Measurements from ENCODE around the gene MIPEP. TPM values are rescaled to one million over a fixed set of nuclear protein-coding genes. Genes with fewer than 3 reads are reported as not detected.

The MIPEP gene
- total RNA-seq, 3 donors from 2014 or later, result 17.3 to 27.0 (median 24.6) TPM

DNA sequence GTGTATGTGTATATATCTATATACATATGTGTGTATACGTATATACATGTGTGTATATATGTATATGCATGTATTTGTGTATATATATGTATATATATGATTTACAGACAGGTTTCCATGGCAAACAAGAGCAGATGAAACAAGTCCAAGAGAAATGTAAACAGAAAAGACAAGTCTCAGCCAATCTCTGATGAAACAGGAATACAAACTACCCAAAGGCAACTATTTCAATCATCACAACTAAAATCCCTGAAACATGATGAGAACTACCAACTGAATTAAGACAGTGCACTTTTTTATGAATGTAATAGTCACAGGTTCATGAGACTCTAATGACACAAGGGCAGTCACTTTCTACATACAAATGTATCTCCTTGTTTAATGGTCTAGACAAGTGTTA is 178.8 kb downstream of the MIPEP start:
- TF ChIP-seq, protein P1, sequence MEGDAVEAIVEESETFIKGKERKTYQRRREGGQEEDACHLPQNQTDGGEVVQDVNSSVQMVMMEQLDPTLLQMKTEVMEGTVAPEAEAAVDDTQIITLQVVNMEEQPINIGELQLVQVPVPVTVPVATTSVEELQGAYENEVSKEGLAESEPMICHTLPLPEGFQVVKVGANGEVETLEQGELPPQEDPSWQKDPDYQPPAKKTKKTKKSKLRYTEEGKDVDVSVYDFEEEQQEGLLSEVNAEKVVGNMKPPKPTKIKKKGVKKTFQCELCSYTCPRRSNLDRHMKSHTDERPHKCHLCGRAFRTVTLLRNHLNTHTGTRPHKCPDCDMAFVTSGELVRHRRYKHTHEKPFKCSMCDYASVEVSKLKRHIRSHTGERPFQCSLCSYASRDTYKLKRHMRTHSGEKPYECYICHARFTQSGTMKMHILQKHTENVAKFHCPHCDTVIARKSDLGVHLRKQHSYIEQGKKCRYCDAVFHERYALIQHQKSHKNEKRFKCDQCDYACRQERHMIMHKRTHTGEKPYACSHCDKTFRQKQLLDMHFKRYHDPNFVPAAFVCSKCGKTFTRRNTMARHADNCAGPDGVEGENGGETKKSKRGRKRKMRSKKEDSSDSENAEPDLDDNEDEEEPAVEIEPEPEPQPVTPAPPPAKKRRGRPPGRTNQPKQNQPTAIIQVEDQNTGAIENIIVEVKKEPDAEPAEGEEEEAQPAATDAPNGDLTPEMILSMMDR (IDR thresholded peaks at IDR 0.05), result no peak
- Histone ChIP-seq H3K36me3 (ENCODE audit: low read depth) (no peaks in the 10 kb centered on the region), H3K4me3 (no peak overlapping the region), H3K9me3 (no peaks in the 10 kb centered on the region), H3K4me1 (ENCODE audit: low read depth) (no peaks in the 10 kb centered on the region)
- ATAC-seq (no peak), DNase-seq (no peak)
- intact Hi-C loops (cut with DNase I, micrococcal nuclease), result no loop called here

DNA sequence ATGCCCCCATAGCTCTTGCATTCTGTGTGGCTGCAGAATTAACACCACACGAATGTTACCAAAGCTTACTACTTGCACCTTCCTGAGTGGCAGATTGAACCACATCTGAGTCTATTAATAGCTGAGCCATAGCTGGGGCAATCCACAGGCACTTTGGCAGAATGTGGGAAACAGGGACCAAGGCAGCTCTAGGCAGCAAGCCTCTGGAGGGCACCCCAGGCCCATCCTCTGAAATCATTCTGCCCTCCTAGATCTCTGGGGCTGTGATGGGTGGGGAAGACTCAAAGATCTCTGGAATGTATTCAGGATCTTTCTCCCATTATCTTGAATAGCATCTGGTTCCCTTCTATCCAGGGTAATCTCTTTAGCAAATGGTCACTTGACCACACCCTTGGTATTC is 179.7 kb downstream of the MIPEP start:
- Histone ChIP-seq H3K4me1 (ENCODE audit: low read depth) (no peaks in the 10 kb centered on the region), H3K4me3 (no peak overlapping the region), H3K36me3 (ENCODE audit: low read depth) (no peaks in the 10 kb centered on the region), H3K9me3 (no peaks in the 10 kb centered on the region)
- ATAC-seq (no peak), DNase-seq (no peak)
- TF ChIP-seq, protein P1 (IDR thresholded peaks at IDR 0.05), result no peak
- intact Hi-C loops (cut with DNase I, micrococcal nuclease), result no loop called here

DNA sequence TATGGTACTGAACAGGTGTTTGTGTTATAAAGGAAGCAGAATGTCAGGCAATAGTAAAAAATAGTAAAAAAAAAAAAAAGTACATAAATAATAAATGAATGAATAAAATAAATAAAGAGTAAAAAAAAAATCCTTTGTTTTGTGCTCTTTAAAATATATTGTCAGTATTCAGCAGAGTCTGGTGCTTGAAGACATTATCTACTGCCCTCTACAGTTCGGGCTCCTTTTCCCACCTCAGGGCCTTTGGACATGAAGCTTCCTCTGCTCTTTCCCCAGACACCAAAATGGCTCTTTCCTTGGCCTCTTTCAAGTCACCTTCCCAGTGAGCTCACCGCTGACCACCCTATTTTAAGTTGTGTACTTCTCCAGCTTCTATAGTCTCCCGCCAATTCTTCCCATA is 181.5 kb downstream of the MIPEP start:
- no peak overlapping the region for H3K4me3 ChIP-seq
- H3K4me1 ChIP-seq (ENCODE audit: low read depth), result no peaks in the 10 kb centered on the region
- H3K9me3 ChIP-seq, result no peaks in the 10 kb centered on the region
- H3K36me3 ChIP-seq (ENCODE audit: low read depth), result no peaks in the 10 kb centered on the region
- TF ChIP-seq, protein P1 (IDR thresholded peaks at IDR 0.05), result no peak
- ATAC-seq (no peak), DNase-seq (no peak)
- intact Hi-C loops (cut with DNase I, micrococcal nuclease), result no loop called here

DNA sequence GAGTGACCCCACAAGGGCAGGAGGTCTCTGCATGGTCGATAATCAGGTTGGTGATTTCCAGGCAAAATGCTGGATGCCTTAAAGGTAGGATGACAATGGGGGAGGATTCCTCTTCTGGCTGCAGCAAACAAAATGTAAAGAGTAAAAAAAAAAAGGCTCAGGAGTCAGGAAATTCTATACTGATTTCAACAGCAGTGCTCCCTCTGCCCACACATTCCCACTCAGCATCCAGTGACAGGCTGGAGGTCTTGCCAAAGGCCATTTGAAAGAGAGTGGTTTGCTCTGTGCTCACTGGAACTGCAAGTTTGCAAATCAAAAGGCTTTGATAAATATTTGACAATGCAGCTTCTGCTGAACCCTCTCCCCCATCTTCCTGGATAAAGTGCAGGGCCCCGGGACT is 183.6 kb downstream of the MIPEP start:
- Histone ChIP-seq H3K9me3 (no peaks in the 10 kb centered on the region), H3K4me3 (no peak overlapping the region), H3K36me3 (ENCODE audit: low read depth) (no peaks in the 10 kb centered on the region), H3K4me1 (ENCODE audit: low read depth) (no peaks in the 10 kb centered on the region)
- DNase-seq, result no peak
- intact Hi-C loops (cut with DNase I, micrococcal nuclease), result no loop called here
- TF ChIP-seq, protein P1 (IDR thresholded peaks at IDR 0.05), result no peak
- no peak for ATAC-seq

DNA sequence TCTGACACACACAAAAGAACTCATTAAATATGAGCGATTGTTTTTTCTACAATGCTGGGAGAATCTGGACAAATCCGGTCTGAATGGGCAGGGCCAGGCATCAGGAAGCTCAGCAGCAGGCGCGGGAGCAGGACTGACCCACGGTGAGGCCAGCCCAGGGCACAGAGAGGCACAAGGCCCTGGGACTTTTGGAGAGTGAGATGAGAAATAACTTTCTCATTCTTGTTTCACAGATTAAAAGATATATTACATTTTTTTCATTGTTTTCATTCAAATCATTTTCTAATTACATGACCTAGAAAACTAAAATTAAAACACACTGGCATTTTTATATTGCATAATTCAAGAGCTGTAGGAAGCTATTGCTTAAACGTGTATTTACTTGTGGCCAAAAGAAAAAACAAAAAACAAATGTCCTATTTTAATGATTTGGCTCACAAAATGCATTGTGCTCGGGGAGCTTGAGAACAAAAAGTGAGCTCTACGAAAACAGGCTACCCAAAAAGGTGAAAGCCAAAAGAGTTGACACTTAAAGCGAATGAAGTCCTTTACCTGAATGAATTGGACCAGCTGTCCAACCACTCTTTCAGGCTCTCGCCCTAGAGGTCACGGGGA is 185.8 kb downstream of the MIPEP start:
- ATAC-seq, result no peak
- H3K4me3 ChIP-seq, result no peak overlapping the region
- intact Hi-C loops (cut with DNase I, micrococcal nuclease), result no loop called here
- H3K36me3 ChIP-seq (ENCODE audit: low read depth), result no peaks in the 10 kb centered on the region
- H3K9me3 ChIP-seq, result no peaks in the 10 kb centered on the region
- DNase-seq, result no peak
- TF ChIP-seq, protein P1 (IDR thresholded peaks at IDR 0.05), result no peak
- no peaks in the 10 kb centered on the region for H3K4me1 ChIP-seq (ENCODE audit: low read depth)

DNA sequence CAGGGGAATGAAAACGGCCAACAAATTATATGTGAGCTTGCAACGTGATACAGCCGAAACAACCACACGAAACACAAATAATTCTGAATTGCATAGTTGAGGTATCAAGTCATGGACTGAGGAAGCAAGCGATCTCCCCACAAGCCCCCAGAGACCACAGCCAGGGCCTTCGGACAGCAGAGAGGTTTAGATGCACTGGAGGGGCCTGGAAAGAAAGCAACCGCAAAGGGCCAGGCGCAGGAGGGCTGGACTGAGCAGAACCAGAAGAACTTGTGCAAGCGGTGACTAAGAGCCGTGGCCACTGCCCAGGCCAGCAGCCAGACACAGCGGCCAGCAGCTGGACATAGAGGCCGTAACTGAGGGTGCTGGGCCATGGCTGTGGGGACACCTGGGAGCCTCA is 187.6 kb downstream of the MIPEP start:
- intact Hi-C loops (cut with DNase I, micrococcal nuclease), result no loop called here
- ATAC-seq (peak; percentile 66), DNase-seq (peak; percentile 36 to 78 (median 38))
- no peak overlapping the region for H3K4me3 ChIP-seq
- no peaks in the 10 kb centered on the region for H3K9me3 ChIP-seq
- TF ChIP-seq, protein P1 (IDR thresholded peaks at IDR 0.05), result no peak
- no peaks in the 10 kb centered on the region for H3K36me3 ChIP-seq (ENCODE audit: low read depth)
- no peaks in the 10 kb centered on the region for H3K4me1 ChIP-seq (ENCODE audit: low read depth)
